IMR-90 (cell line): ENCODE results near the gene FCHSD2. TPM values are rescaled to one million over a fixed set of nuclear protein-coding genes. Genes with fewer than 3 reads are reported as not detected.
A peak's percentile ranks its signal among the peaks of the same experiment; 100 is the strongest.

Experiments
- ATAC-seq: fragments of 200-7000 bp; cut with Tn5 transposase; 2 replicates; pipeline ENCODE4 v1.9.1; 2020; ENCODE audit warnings: low read depth, mild to moderate bottlenecking, moderate library complexity
- BruUV-seq: library from RNA; stranded (reverse); fragments of 400-500 nt; replicated peaks from 2 replicates; lab custom pipeline; 2021; lab: Mats Ljungman, UMichigan
- CTCF ChIA-PET: fragments of 300-600 bp; formaldehyde crosslinking; extraction: SDS; loops from one replicate; lab custom pipeline; 2021; ENCODE audit warnings: antibody characterized with exemption; lab: Yijun Ruan, JAX
- POLR2A ChIA-PET: fragments of 300-600 bp; sonication (Branson Sonifier 250); formaldehyde crosslinking; loops from one replicate; lab custom pipeline; 2022; ENCODE audit warnings: antibody characterized with exemption; ENCODE audit not compliant: unreplicated experiment; lab: Charles Lee
- DNase-seq: peaks from one replicate; pipeline ENCODE4 v3.0.0; 2013
- H2AFZ ChIP-seq: replicated peaks from 2 replicates; pipeline ENCODE3; 2013; ENCODE audit warnings: low read length, mild to moderate bottlenecking; ENCODE audit not compliant: poor library complexity
- H2AK5ac ChIP-seq: 2 replicates; pipeline ENCODE4 v1.6.1; 2013; ENCODE audit warnings: low read depth, low read length, inconsistent platforms
- H2AK9ac ChIP-seq: replicated peaks from 2 replicates; pipeline ENCODE3; 2013; ENCODE audit warnings: mild to moderate bottlenecking, low read depth, low read length, moderate library complexity; ENCODE audit not compliant: poor library complexity
- H2BK120ac ChIP-seq: 2 replicates; pipeline ENCODE4 v1.6.1; 2013; ENCODE audit warnings: low read depth, low read length, inconsistent platforms
- H2BK15ac ChIP-seq: 3 replicates; pipeline ENCODE4 v1.6.1; 2013; ENCODE audit warnings: low read depth, low read length, inconsistent platforms
- H2BK20ac ChIP-seq: 2 replicates; pipeline ENCODE4 v1.6.1; 2013; ENCODE audit warnings: low read depth, mild to moderate bottlenecking, inconsistent platforms, low read length, moderate library complexity
- H2BK5ac ChIP-seq: 2 replicates; pipeline ENCODE4 v1.6.1; 2013; ENCODE audit warnings: mild to moderate bottlenecking, low read depth, low read length, inconsistent platforms; ENCODE audit not compliant: poor library complexity, severe bottlenecking
- H3K14ac ChIP-seq: replicated peaks from 2 replicates; pipeline ENCODE4 v1.6.1; 2013; ENCODE audit warnings: low read depth, low read length, inconsistent platforms
- H3K18ac ChIP-seq: 2 replicates; pipeline ENCODE4 v1.6.1; 2013; ENCODE audit warnings: low read depth, low read length, control low read depth
- H3K23ac ChIP-seq: 2 replicates; pipeline ENCODE4 v1.6.1; 2013; ENCODE audit warnings: low read depth, low read length, inconsistent platforms
- H3K27ac ChIP-seq: 2 replicates; pipeline ENCODE4 v1.5.1; 2013; ENCODE audit warnings: mild to moderate bottlenecking, control low read depth, low read length; ENCODE audit not compliant: insufficient read depth
- H3K27me3 ChIP-seq: 2 replicates; pipeline ENCODE4 v1.6.1; 2013; ENCODE audit warnings: low read length; ENCODE audit not compliant: control insufficient read depth, insufficient read depth
- H3K36me3 ChIP-seq: 2 replicates; pipeline ENCODE4 v1.6.1; 2013; ENCODE audit warnings: low read length, mixed read lengths; ENCODE audit not compliant: control insufficient read depth, insufficient read depth
- H3K4ac ChIP-seq: 2 replicates; pipeline ENCODE4 v1.6.1; 2013; ENCODE audit warnings: low read depth, low read length, inconsistent platforms
- H3K4me1 ChIP-seq: 2 replicates; pipeline ENCODE4 v1.6.1; 2013; ENCODE audit warnings: low read length, mixed read lengths; ENCODE audit not compliant: control insufficient read depth, insufficient read depth
- H3K4me2 ChIP-seq: 2 replicates; pipeline ENCODE4 v1.6.1; 2013; ENCODE audit warnings: low read depth, mild to moderate bottlenecking, control low read depth, low read length, moderate library complexity
- H3K4me3 ChIP-seq: 2 replicates; pipeline ENCODE4 v1.5.1; 2013; ENCODE audit warnings: low read depth, mild to moderate bottlenecking, control low read depth, low read length, moderate library complexity; ENCODE audit not compliant: insufficient read depth
- H3K56ac ChIP-seq: 2 replicates; pipeline ENCODE4 v1.6.1; 2013; ENCODE audit warnings: low read length, inconsistent platforms; ENCODE audit not compliant: insufficient read depth; ENCODE audit errors: extremely low read depth
- H3K79me1 ChIP-seq, 2 experiments: 2 replicates each; pipeline ENCODE4 v1.6.1; 2013; ENCODE audit warnings: low read length in 2 of 2, inconsistent platforms in 1 of 2, low read depth in 1 of 2
- H3K9ac ChIP-seq: 2 replicates; pipeline ENCODE4 v1.6.1; 2013; ENCODE audit warnings: low read depth, low read length, control low read depth
- H3K9me1 ChIP-seq: 2 replicates; pipeline ENCODE4 v1.6.1; 2013; ENCODE audit warnings: low read length, inconsistent platforms; ENCODE audit not compliant: insufficient read depth
- H3K9me3 ChIP-seq: 2 replicates; pipeline ENCODE4 v1.6.1; 2013; ENCODE audit warnings: low read length; ENCODE audit not compliant: control insufficient read depth, insufficient read depth
- H4K20me1 ChIP-seq: 2 replicates; pipeline ENCODE4 v1.6.1; 2013; ENCODE audit warnings: low read length, inconsistent platforms; ENCODE audit not compliant: insufficient read depth
- H4K5ac ChIP-seq: 2 replicates; pipeline ENCODE4 v1.6.1; 2013; ENCODE audit warnings: mild to moderate bottlenecking, low read depth, low read length, control low read depth
- H4K8ac ChIP-seq, 2 experiments: 2 replicates each; pipeline ENCODE4 v1.6.1; 2013; ENCODE audit warnings: low read depth in 2 of 2, low read length in 2 of 2, control low read depth in 1 of 2, inconsistent platforms in 1 of 2
- H4K91ac ChIP-seq: 2 replicates; pipeline ENCODE4 v1.6.1; 2013; ENCODE audit warnings: low read depth, low read length, inconsistent platforms; ENCODE audit not compliant: insufficient read depth
- CEBPB ChIP-seq: IDR thresholded peaks from 2 replicates; pipeline ENCODE4 v1.6.1; 2012; ENCODE audit warnings: low read depth, low read length, improper control_type of control experiment
- NFE2L2 ChIP-seq: fragments of 150-350 bp; IDR thresholded peaks from 2 replicates; pipeline ENCODE4 v1.6.1; 2016; ENCODE audit warnings: low read depth, mild to moderate bottlenecking, low read length
- RAD21 ChIP-seq: IDR thresholded peaks from 2 replicates; pipeline ENCODE4 v1.6.1; 2012; ENCODE audit warnings: low read length, improper control_type of control experiment
- WGBS, 2 experiments: methylation state at CpG; one replicate each; pipeline versions ENCODE4 v1.1.5 to v1.1.7; 2013; ENCODE audit warnings: missing lambda C conversion rate in 2 of 2; ENCODE audit not compliant: insufficient read length in 1 of 2; ENCODE audit errors: extremely low coverage in 2 of 2; 5-methylcytosine and 5-hydroxymethylcytosine counted together
- dilution Hi-C: fragments of 300-500 bp; cut with HindIII; formaldehyde crosslinking; loops from one replicate; pipeline ENCODE4 v1.14.3; 2018; ENCODE audit warnings: low sequenced_read_pairs; ENCODE audit not compliant: unreplicated experiment
- in situ Hi-C: fragments of 300-500 bp; cut with MboI; formaldehyde crosslinking; loops from 3 replicates; pipeline ENCODE4 v1.14.3; 2019; ENCODE audit warnings: low sequenced_read_pairs, inconsistent platforms, mixed read lengths
- intact Hi-C: fragments of 100-400 bp; cut with micrococcal nuclease; formaldehyde crosslinking; loops from 2 replicates; pipeline ENCODE4 v1.10.0; 2022
- polyA plus RNA-seq, 3 experiments: library from polyadenylated mRNA; depleted of rRNA; stranded (reverse); fragments of >200 nt; gene quantifications; 2 replicates each; pipeline ENCODE4 v1.2.3, GENCODE V29; 2012; ENCODE audit warnings: low replicate concordance in 1 of 3
- total RNA-seq: library from RNA; depleted of rRNA; stranded (reverse); fragments of >200 nt; gene quantifications from 2 replicates; pipeline ENCODE4 v1.2.3, GENCODE V29; 2012

FCHSD2 gene
- total and polyA plus RNA-seq, 2 of the 4 experiments (the other 2 are of a cell fraction), result 5.9 to 18.7 TPM

GRCh38 chr11:72818971-72819370 lies 323.1 kb downstream of the FCHSD2 start:
- Histone ChIP-seq H4K8ac (no peak overlapping the region), H3K56ac (no peak overlapping the region), H4K91ac (no peak overlapping the region), H4K5ac (no peak overlapping the region), H2BK5ac (no peak overlapping the region), H3K4me3 (no peak overlapping the region), H3K79me1 (peaks cover 0 to 45% of the 10 kb centered on the region in 2 experiments; a peak in 2 of 4 replicates), H4K20me1 (peaks cover 5% of the 10 kb centered on the region; the same call in 1 of the 2 replicates), H3K36me3 (no peaks in the 10 kb centered on the region), H2BK15ac (no peak overlapping the region), H3K9me3 (no peaks in the 10 kb centered on the region), H3K27ac (no peak overlapping the region), H3K4ac (no peak overlapping the region), H2BK20ac (no peak overlapping the region), H3K14ac (no peak overlapping the region), H2AK9ac (no peak overlapping the region), H3K4me2 (no peak overlapping the region), H3K9ac (no peak overlapping the region), H2AFZ (peak overlapping the region; percentile 8), H3K9me1 (peaks cover 14% of the 10 kb centered on the region), H3K23ac (no peak overlapping the region), H3K4me1 (peaks cover 16% of the 10 kb centered on the region), H3K18ac (no peak overlapping the region), H3K27me3 (no peaks in the 10 kb centered on the region), H2AK5ac (no peak overlapping the region), H2BK120ac (no peak overlapping the region)
- ChIA-PET CTCF (no interaction called here), POLR2A (no interaction called here)
- DNase-seq, result peak; percentile 65
- WGBS, 2 experiments, result 27% methylated on average over 2 of the region's 4 CpGs; no CpG with 5 or more reads in 1 of the 2 experiments
- in situ Hi-C loops, result no loop called here
- dilution Hi-C loops, result no loop called here
- no peak for ATAC-seq
- intact Hi-C loops, result no loop called here
- TSS peak; percentile 34 for BruUV-seq
- no peak for TF ChIP-seq RAD21
- peak; percentile 56; the same call in 1 of the 2 replicates for TF ChIP-seq CEBPB
- TF ChIP-seq NFE2L2, result no peak
